ENCODE data around the gene TRNP1.

GRCh38 chr1:26984291-26984690 lies 9.2 kb upstream of the TRNP1 start:
- TF ChIP-seq GATA2 (IDR thresholded peaks at IDR 0.05; ENCODE audit: low read depth, low read length) (no peak), GATA3 (IDR thresholded peaks at IDR 0.05; ENCODE audit: low read depth, low read length) (no peak)

Data from SH-SY5Y (cell line).